ENCODE data around the gene MTUS2. TPM values are rescaled to one million over a fixed set of nuclear protein-coding genes. Genes with fewer than 3 reads are reported as not detected.

The MTUS2 gene
- total and polyA plus RNA-seq, 2 experiments from 2014 or later, result 0.27 to 0.38 TPM

GRCh38 chr13:29384871-29385270 lies 564.7 kb downstream of the MTUS2 start:
- no peak overlapping the region for H3K27ac Mint-ChIP-seq
- no peak overlapping the region for H3K27ac ChIP-seq (ENCODE audit: low read depth)
- no peaks in the 10 kb centered on the region for H3K4me1 ChIP-seq (ENCODE audit: insufficient read depth)

More at GRCh38 chr13:29384871-29385270, 564.7 kb downstream of the MTUS2 start:
- H3K4me3 ChIP-seq, result no peak overlapping the region
- H3K27me3 ChIP-seq (ENCODE audit: insufficient read depth), result no peaks in the 10 kb centered on the region
- Mint-ChIP-seq H3K27me3 (ENCODE audit: insufficient read depth, low read depth, poor library complexity) (no peaks in the 10 kb centered on the region), H3K9me3 (no peaks in the 10 kb centered on the region; the same call in 2 of the 3 replicates), H3K4me3 (no peak overlapping the region), H3K36me3 (ENCODE audit: low read depth) (no peaks in the 10 kb centered on the region), H3K4me1 (0 out of 3 replicates have a peak, but pooled peaks cover 3% of the 10 kb centered on the region)
- H4K20me1 ChIP-seq (replicated peaks; ENCODE audit: insufficient read depth), result no peaks in the 10 kb centered on the region
- no peaks in the 10 kb centered on the region; the same call in none of the 2 replicates for H3K9me2 ChIP-seq (ENCODE audit: insufficient read depth)
- no peaks in the 10 kb centered on the region for H3F3A ChIP-seq (replicated peaks; ENCODE audit: low read depth)
- H3K36me3 ChIP-seq (ENCODE audit: insufficient read depth), result no peaks in the 10 kb centered on the region
- ATAC-seq (no peak), DNase-seq (ENCODE audit: low spot score) (no peak)
- TF ChIP-seq, protein P1, sequence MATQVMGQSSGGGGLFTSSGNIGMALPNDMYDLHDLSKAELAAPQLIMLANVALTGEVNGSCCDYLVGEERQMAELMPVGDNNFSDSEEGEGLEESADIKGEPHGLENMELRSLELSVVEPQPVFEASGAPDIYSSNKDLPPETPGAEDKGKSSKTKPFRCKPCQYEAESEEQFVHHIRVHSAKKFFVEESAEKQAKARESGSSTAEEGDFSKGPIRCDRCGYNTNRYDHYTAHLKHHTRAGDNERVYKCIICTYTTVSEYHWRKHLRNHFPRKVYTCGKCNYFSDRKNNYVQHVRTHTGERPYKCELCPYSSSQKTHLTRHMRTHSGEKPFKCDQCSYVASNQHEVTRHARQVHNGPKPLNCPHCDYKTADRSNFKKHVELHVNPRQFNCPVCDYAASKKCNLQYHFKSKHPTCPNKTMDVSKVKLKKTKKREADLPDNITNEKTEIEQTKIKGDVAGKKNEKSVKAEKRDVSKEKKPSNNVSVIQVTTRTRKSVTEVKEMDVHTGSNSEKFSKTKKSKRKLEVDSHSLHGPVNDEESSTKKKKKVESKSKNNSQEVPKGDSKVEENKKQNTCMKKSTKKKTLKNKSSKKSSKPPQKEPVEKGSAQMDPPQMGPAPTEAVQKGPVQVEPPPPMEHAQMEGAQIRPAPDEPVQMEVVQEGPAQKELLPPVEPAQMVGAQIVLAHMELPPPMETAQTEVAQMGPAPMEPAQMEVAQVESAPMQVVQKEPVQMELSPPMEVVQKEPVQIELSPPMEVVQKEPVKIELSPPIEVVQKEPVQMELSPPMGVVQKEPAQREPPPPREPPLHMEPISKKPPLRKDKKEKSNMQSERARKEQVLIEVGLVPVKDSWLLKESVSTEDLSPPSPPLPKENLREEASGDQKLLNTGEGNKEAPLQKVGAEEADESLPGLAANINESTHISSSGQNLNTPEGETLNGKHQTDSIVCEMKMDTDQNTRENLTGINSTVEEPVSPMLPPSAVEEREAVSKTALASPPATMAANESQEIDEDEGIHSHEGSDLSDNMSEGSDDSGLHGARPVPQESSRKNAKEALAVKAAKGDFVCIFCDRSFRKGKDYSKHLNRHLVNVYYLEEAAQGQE (IDR thresholded peaks at IDR 0.05; ENCODE audit: unreplicated experiment), result no peak
- TF ChIP-seq STAT1 (IDR thresholded peaks at IDR 0.05; ENCODE audit: unreplicated experiment) (no peak), POLR2AphosphoS5 (IDR thresholded peaks at IDR 0.05; ENCODE audit: low read depth) (no peak), NANOG (IDR thresholded peaks at IDR 0.05; ENCODE audit: borderline replicate concordance) (no peak), ZNF331 (CRISPR knock-in tag; IDR thresholded peaks at IDR 0.05; ENCODE audit: low read depth) (no peak), JUNB (IDR thresholded peaks at IDR 0.05; ENCODE audit: unreplicated experiment) (no peak), EZH2phosphoT487 (IDR thresholded peaks at IDR 0.05; ENCODE audit: unreplicated experiment) (no peak), EZH2 (IDR thresholded peaks at IDR 0.05; ENCODE audit: low read depth, unreplicated experiment) (no peak), CREB1 (CRISPR knock-in tag; IDR thresholded peaks at IDR 0.05; ENCODE audit: low read depth) (no peak), ZNF114 (CRISPR knock-in tag; IDR thresholded peaks at IDR 0.05) (no peak)
- TF ChIP-seq, protein P2, sequence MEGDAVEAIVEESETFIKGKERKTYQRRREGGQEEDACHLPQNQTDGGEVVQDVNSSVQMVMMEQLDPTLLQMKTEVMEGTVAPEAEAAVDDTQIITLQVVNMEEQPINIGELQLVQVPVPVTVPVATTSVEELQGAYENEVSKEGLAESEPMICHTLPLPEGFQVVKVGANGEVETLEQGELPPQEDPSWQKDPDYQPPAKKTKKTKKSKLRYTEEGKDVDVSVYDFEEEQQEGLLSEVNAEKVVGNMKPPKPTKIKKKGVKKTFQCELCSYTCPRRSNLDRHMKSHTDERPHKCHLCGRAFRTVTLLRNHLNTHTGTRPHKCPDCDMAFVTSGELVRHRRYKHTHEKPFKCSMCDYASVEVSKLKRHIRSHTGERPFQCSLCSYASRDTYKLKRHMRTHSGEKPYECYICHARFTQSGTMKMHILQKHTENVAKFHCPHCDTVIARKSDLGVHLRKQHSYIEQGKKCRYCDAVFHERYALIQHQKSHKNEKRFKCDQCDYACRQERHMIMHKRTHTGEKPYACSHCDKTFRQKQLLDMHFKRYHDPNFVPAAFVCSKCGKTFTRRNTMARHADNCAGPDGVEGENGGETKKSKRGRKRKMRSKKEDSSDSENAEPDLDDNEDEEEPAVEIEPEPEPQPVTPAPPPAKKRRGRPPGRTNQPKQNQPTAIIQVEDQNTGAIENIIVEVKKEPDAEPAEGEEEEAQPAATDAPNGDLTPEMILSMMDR (conservative IDR thresholded peaks at IDR 0.05; ENCODE audit: low read depth in 2 of 2), result no peak
- TF ChIP-seq, protein P3, sequence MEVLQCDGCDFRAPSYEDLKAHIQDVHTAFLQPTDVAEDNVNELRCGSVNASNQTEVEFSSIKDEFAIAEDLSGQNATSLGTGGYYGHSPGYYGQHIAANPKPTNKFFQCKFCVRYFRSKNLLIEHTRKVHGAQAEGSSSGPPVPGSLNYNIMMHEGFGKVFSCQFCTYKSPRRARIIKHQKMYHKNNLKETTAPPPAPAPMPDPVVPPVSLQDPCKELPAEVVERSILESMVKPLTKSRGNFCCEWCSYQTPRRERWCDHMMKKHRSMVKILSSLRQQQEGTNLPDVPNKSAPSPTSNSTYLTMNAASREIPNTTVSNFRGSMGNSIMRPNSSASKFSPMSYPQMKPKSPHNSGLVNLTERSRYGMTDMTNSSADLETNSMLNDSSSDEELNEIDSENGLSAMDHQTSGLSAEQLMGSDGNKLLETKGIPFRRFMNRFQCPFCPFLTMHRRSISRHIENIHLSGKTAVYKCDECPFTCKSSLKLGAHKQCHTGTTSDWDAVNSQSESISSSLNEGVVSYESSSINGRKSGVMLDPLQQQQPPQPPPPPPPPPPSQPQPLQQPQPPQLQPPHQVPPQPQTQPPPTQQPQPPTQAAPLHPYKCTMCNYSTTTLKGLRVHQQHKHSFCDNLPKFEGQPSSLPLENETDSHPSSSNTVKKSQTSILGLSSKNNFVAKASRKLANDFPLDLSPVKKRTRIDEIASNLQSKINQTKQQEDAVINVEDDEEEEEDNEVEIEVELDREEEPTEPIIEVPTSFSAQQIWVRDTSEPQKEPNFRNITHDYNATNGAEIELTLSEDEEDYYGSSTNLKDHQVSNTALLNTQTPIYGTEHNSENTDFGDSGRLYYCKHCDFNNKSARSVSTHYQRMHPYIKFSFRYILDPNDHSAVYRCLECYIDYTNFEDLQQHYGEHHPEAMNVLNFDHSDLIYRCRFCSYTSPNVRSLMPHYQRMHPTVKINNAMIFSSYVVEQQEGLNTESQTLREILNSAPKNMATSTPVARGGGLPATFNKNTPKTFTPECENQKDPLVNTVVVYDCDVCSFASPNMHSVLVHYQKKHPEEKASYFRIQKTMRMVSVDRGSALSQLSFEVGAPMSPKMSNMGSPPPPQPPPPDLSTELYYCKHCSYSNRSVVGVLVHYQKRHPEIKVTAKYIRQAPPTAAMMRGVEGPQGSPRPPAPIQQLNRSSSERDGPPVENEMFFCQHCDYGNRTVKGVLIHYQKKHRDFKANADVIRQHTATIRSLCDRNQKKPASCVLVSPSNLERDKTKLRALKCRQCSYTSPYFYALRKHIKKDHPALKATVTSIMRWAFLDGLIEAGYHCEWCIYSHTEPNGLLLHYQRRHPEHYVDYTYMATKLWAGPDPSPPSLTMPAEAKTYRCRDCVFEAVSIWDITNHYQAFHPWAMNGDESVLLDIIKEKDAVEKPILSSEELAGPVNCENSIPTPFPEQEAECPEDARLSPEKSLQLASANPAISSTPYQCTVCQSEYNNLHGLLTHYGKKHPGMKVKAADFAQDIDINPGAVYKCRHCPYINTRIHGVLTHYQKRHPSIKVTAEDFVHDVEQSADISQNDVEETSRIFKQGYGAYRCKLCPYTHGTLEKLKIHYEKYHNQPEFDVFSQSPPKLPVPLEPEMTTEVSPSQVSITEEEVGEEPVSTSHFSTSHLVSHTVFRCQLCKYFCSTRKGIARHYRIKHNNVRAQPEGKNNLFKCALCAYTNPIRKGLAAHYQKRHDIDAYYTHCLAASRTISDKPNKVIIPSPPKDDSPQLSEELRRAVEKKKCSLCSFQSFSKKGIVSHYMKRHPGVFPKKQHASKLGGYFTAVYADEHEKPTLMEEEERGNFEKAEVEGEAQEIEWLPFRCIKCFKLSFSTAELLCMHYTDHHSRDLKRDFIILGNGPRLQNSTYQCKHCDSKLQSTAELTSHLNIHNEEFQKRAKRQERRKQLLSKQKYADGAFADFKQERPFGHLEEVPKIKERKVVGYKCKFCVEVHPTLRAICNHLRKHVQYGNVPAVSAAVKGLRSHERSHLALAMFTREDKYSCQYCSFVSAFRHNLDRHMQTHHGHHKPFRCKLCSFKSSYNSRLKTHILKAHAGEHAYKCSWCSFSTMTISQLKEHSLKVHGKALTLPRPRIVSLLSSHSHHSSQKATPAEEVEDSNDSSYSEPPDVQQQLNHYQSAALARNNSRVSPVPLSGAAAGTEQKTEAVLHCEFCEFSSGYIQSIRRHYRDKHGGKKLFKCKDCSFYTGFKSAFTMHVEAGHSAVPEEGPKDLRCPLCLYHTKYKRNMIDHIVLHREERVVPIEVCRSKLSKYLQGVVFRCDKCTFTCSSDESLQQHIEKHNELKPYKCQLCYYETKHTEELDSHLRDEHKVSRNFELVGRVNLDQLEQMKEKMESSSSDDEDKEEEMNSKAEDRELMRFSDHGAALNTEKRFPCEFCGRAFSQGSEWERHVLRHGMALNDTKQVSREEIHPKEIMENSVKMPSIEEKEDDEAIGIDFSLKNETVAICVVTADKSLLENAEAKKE (CRISPR knock-in tag; IDR thresholded peaks at IDR 0.05), result no peak
- TF ChIP-seq, protein P4, sequence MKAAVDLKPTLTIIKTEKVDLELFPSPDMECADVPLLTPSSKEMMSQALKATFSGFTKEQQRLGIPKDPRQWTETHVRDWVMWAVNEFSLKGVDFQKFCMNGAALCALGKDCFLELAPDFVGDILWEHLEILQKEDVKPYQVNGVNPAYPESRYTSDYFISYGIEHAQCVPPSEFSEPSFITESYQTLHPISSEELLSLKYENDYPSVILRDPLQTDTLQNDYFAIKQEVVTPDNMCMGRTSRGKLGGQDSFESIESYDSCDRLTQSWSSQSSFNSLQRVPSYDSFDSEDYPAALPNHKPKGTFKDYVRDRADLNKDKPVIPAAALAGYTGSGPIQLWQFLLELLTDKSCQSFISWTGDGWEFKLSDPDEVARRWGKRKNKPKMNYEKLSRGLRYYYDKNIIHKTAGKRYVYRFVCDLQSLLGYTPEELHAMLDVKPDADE (IDR thresholded peaks at IDR 0.05), result no peak
- H3K79me2 ChIP-seq (replicated peaks; ENCODE audit: insufficient read depth), result no peaks in the 10 kb centered on the region
- no peak overlapping the region for H3K4me2 ChIP-seq
- no peak overlapping the region for H2AFZ ChIP-seq
